Inferior parietal cortex (tissue), 1 donor: ENCODE results near the gene PPARG.

ENCODE experiments used
- DNase-seq: peaks from one replicate; pipeline ENCODE4 v3.0.0-alpha.2; 2016; ENCODE audit errors: extremely low spot score

PPARG gene

GRCh38 chr3:12409684-12410596, 121.1 kb downstream of the PPARG start:
- no peak for DNase-seq

- DNase-seq = no peak
These were observed 124.9 kb downstream of the PPARG start for GRCh38 chr3:12413721-12414255.

- no peak for DNase-seq
These were observed 126.3 kb downstream of the PPARG start for GRCh38 chr3:12415014-12415680.

GRCh38 chr3:12416731-12417130, 127.9 kb downstream of the PPARG start:
- DNase-seq = no peak

- DNase-seq = no peak
These were observed 131.5 kb downstream of the PPARG start for GRCh38 chr3:12420393-12420792.

- DNase-seq = no peak
These were observed 132.3 kb downstream of the PPARG start for GRCh38 chr3:12421132-12421531.

- DNase-seq = no peak
These were observed 134.3 kb downstream of the PPARG start for GRCh38 chr3:12423131-12423530.

- DNase-seq = no peak
These were observed 135.2 kb downstream of the PPARG start for GRCh38 chr3:12423918-12424630.

- no peak for DNase-seq
These were observed 135.9 kb downstream of the PPARG start for GRCh38 chr3:12424635-12425319.

- DNase-seq = no peak
These were observed 137.1 kb downstream of the PPARG start for GRCh38 chr3:12425850-12426579.

GRCh38 chr3:12427551-12427950, 138.7 kb downstream of the PPARG start:
- DNase-seq = no peak

- DNase-seq = no peak
These were observed 139.3 kb downstream of the PPARG start for GRCh38 chr3:12428126-12428525.

- no peak for DNase-seq
These were observed 141.2 kb downstream of the PPARG start for GRCh38 chr3:12430086-12430485.

- no peak for DNase-seq
These were observed 145.0 kb downstream of the PPARG start for GRCh38 chr3:12433823-12434222.

- DNase-seq = no peak
These were observed 147.8 kb downstream of the PPARG start for GRCh38 chr3:12436514-12437220.

- DNase-seq = no peak
These were observed 148.3 kb downstream of the PPARG start for GRCh38 chr3:12437221-12437605.

GRCh38 chr3:12437861-12438260, 149.0 kb downstream of the PPARG start:
- no peak for DNase-seq

- DNase-seq = no peak
These were observed 149.4 kb downstream of the PPARG start for GRCh38 chr3:12438318-12438717.

- no peak for DNase-seq
These were observed 150.5 kb downstream of the PPARG start for GRCh38 chr3:12439161-12439940.
